Glomerular endothelial cell (primary cell): ENCODE data around the gene ANKRD18B. TPM values are rescaled to one million over a fixed set of nuclear protein-coding genes. Genes with fewer than 3 reads are reported as not detected.
"Not testable (repeated sequence)": the region's sequence is repeated elsewhere in the genome, so short reads cannot be mapped to it uniquely, and the experiment has no call there.

Source experiments
- DNase-seq: peaks from one replicate; pipeline ENCODE4 v3.0.0-alpha.2; 2011; ENCODE audit warnings: low read depth, low spot score; ENCODE audit errors: extremely low read depth
- total RNA-seq: library from RNA; depleted of rRNA; stranded (reverse); fragments of >200 nt; gene quantifications from 2 replicates; pipeline ENCODE4 v1.2.3, GENCODE V29; 2015

Gene ANKRD18B
- total RNA-seq, 1 donor from 2014 or later, result 0.93 TPM

- not testable (repeated sequence) for DNase-seq
Measured at GRCh38 chr9:33528069-33528468, 4.0 kb downstream of the ANKRD18B start.

DNA sequence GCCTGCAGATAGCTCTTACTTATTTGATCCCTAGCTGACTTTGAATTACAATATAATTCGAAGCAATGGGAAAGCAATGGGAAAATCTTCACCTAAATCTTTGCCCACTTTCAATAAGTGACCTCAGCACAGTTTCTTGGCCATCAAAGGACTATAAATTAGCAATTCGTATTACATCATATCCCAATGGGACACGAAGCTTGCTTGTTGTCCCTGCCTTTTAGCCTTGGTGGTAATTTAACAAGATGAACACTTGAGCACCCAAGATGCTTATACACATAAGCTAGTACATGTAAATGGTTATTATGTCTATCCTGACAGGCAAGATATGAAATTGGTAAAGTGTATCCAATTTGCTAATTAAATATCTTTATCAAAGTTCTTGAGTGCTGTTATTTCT, 9.9 kb downstream of the ANKRD18B start:
- DNase-seq, result not testable (repeated sequence)

GRCh38 chr9:33535541-33535940, 11.5 kb downstream of the ANKRD18B start:
- no peak for DNase-seq

GRCh38 chr9:33543463-33543862, 19.4 kb downstream of the ANKRD18B start:
- not testable (repeated sequence) for DNase-seq

- not testable (repeated sequence) for DNase-seq
Measured at GRCh38 chr9:33545715-33546114, 21.7 kb downstream of the ANKRD18B start.

DNA sequence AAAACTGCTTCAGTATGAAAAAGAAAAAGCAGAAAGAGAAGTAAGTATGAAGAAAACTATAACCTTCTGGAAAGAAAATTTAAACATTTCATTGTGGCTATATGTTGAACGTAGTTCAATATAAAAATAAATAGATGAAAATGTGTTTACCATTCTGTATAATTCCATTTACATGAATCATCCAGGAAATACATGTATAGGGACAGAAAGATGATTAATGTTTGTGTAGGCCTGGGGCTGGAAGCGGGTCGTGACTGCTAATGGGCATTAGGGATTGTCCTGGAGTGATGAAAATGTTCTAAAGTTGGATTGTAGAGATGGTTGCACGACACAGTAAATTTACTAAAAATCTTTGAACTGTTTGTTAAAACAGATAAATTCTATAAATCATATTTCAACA, 24.8 kb downstream of the ANKRD18B start:
- DNase-seq, result not testable (repeated sequence)

DNA sequence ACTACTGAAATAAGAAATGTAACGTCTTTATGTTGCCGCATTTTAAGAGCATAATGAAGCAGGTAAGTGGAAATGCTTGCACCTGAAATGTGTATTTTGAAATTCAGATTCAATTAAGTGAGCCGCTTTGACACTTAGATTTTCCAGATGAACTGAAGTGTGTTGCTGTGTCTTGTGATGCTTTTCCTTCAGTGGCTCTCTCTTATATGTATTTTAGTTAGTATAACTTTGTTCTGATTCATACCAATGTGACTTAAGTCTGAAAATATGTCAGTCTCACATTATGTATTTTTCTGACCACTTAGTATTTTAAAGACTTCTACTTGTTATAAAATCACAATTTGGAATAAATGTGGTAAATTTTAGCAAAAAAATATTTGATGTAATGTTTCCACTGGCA, 25.4 kb downstream of the ANKRD18B start:
- not testable (repeated sequence) for DNase-seq

- not testable (repeated sequence) for DNase-seq
Measured at GRCh38 chr9:33551183-33551582, 27.1 kb downstream of the ANKRD18B start.

- DNase-seq, result not testable (repeated sequence)
Measured at GRCh38 chr9:33552315-33552725, 28.3 kb downstream of the ANKRD18B start.

DNA sequence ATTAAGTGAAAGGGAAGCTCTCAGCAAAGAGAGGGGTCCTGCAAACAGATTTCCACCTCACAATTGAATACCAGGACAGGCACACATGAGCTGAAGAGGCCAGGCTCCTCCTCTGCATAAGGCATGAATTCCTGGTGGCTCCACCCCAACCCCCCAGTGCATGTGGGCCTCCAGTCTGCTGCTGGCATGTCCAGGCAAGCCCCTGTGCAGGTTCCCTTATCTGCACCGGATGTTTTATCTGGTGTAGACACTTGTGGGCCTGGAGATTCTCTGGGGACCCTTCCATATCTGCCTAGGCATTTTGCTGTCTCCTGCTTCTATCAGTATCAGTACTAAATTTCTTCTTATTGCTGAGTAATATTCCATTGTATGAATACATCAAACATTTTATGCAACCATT, 36.2 kb downstream of the ANKRD18B start:
- not testable (repeated sequence) for DNase-seq

GRCh38 chr9:33562196-33562595, 38.1 kb downstream of the ANKRD18B start:
- not testable (repeated sequence) for DNase-seq

GRCh38 chr9:33567776-33568175, 43.7 kb downstream of the ANKRD18B start:
- DNase-seq, result not testable (repeated sequence)

- DNase-seq, result not testable (repeated sequence)
Measured at GRCh38 chr9:33577786-33578185, 53.7 kb downstream of the ANKRD18B start.

GRCh38 chr9:33579996-33580395, 55.9 kb downstream of the ANKRD18B start:
- DNase-seq, result not testable (repeated sequence)

DNA sequence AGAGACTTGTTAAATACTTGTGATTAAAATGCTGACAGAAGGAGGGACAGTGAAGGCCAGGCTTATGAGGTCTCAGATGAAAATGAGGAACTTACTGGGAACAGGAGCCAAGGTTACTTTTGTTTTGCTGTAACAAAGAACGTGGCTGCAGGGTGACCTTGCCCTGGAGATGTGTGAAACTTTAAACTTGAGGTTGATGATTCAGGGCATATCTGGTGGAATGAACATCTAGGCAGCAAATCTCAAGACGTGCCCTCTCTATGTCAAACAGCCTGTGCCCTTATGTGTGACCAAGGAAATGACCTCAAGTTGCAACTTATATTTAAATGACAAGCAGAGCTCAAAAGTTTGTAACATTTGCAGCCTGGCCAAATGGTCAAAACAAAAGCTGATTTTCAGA, 58.6 kb downstream of the ANKRD18B start:
- not testable (repeated sequence) for DNase-seq

- DNase-seq, result not testable (repeated sequence)
Measured at GRCh38 chr9:33586128-33586527, 62.1 kb downstream of the ANKRD18B start.

- not testable (repeated sequence) for DNase-seq
Measured at GRCh38 chr9:33587799-33588198, 63.7 kb downstream of the ANKRD18B start.

DNA sequence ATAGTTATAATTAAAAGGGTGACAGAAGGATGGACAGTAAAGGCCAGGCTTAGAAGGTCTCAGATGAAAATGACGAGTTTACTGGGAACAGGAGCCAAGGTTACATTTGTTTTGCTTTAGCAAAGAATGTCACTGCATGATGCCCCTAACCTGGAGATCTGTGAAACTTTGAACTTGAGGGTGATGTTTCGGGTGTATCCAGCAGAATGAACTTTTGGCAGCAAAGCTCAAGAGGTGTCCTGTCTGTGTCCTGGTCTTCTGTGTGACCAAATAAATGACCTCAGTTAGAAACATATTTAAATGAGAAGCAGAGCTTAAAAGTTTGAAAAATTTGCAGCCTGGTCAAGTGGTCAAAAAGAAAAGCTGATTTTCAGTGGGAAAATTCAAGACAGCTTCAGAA, 64.8 kb downstream of the ANKRD18B start:
- not testable (repeated sequence) for DNase-seq

- DNase-seq, result not testable (repeated sequence)
Measured at GRCh38 chr9:33590857-33591256, 66.8 kb downstream of the ANKRD18B start.

GRCh38 chr9:33596974-33597373, 72.9 kb downstream of the ANKRD18B start:
- DNase-seq, result not testable (repeated sequence)

- not testable (repeated sequence) for DNase-seq
Measured at GRCh38 chr9:33597386-33597785, 73.3 kb downstream of the ANKRD18B start.

DNA sequence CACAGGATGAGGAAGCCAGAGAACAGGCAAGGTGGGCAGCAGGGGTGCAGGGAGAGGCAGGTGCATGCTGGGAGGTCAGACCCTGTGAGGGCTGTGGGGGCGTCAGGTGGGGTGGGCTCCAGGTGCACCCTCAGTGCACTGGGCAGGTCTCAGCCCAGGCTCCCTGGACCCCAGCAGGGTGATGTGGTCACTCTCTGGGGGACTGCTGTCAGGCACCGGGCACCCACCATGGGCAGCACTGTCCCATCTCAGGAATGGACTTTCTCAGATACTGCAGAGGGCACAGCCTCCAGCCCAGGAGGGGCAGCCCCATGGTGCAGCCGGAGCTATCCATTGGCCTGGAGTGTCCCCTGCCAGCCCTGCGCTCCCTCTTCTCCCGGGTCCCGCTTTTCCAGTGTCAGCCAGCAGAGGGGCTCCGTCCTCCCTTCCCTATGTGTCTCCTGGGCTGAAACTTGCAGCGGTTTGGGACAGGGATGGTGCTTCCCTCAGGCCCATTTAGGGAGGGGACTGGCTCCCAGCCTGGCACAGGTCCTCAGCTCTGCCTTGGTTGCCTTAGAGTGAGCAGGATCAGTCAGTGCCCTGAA, 74.8 kb downstream of the ANKRD18B start:
- not testable (repeated sequence) for DNase-seq

DNA sequence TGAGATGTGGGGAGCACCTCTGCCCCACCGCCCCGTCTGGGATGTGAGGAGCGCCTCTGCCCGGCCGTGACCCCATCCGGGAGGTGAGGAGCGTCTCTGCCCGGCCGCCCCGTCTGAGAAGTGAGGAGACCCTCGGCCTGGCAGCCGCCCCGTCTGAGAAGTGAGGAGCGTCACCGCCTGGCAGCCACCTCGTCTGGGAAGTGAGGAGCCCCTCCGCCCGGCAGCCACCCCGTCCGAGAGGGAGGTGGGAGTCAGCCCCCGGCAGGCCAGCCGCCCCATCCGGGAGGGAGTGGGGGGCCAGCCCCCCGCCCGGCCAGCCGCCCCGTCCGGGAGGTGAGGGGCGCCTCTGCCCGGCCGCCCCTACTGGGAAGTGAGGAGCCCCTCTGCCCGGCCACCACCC, 76.9 kb downstream of the ANKRD18B start:
- not testable (repeated sequence) for DNase-seq
